Activated naive CD4-positive, alpha-beta T cell treated with anti-CD3 and anti-CD28 coated beads, Interleukin-2, amount 10 ng/mL, durations not matched to agents 7 days and 5 days (primary cell): Measurements from ENCODE around the gene CHI3L1.

ENCODE experiments used
- CTCF ChIA-PET: fragments of 350-600 bp; sonication (Branson Sonifier 250); formaldehyde crosslinking; loops from one replicate; lab custom pipeline; 2021; ENCODE audit warnings: antibody characterized with exemption; lab: Charles Lee
- DNase-seq: peaks from one replicate; pipeline ENCODE4 v3.0.0-alpha.2; 2020
- H3K27ac Mint-ChIP-seq: one replicate; pipeline ENCODE4 v1.8.0; 2021; ENCODE audit warnings: mild to moderate bottlenecking, moderate library complexity, mixed read lengths
- H3K27me3 Mint-ChIP-seq: one replicate; pipeline ENCODE4 v1.8.0; 2021; ENCODE audit warnings: mild to moderate bottlenecking, mixed read lengths
- H3K36me3 Mint-ChIP-seq: one replicate; pipeline ENCODE4 v1.8.0; 2021; ENCODE audit warnings: mixed read lengths
- H3K4me1 Mint-ChIP-seq: one replicate; pipeline ENCODE4 v1.8.0; 2021; ENCODE audit warnings: mixed read lengths
- H3K4me3 Mint-ChIP-seq: one replicate; pipeline ENCODE4 v1.8.0; 2021; ENCODE audit warnings: mild to moderate bottlenecking, moderate library complexity, mixed read lengths
- H3K9me3 Mint-ChIP-seq: one replicate; pipeline ENCODE4 v1.8.0; 2021; ENCODE audit warnings: mixed read lengths

Gene CHI3L1

DNA sequence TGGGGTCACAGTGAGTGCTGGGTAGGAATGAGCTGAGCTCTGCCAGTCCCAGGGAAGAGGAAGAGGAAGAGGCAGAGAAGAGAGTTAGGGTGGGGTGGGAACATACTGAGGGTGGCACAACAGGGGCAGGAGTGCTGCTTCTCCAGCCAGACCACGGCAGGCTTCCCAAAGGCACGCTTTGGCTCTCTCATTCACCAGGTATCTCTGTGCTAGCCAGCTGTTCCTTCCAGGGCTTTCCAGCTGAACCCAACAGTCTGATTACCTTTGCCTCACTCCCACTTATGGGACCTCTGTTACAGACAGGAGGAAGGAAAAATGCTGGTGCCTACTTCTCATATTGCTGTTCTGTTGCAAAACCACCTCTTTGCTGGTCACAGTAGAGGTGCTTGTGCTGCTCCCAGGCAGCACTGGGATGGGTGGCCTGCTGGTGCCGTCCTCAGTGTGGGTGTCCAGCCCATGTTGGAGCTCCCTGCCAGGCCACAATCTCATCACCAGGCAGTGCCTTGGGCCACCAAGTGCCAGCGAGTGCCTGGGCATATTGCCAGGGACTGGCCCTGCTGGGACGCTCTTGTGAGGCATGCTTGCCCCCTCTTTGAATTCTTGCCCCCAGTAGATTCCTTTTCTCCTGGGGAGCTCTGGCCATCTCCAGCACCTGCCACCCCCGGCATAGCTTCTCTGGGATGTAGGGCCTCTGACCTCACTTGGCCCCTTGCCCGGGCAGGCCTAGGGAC is 56.8 kb downstream of the CHI3L1 start:
- CTCF ChIA-PET, result interaction anchor here (1.2 kb wide), 1 partner anchor 45 kb away, joined by 3 read pairs; no protein-coding TSS in a partner anchor
- Mint-ChIP-seq H3K36me3 (no peaks in the 10 kb centered on the region), H3K4me1 (peaks cover 5% of the 10 kb centered on the region), H3K27me3 (peaks cover 80% of the 10 kb centered on the region), H3K4me3 (no peak overlapping the region), H3K9me3 (no peaks in the 10 kb centered on the region), H3K27ac (no peak overlapping the region)
- peak; percentile 9 for DNase-seq
